Renal pelvis (tissue), 4 donors: ENCODE measurements around the gene YBX1. TPM values are rescaled to one million over a fixed set of nuclear protein-coding genes. Genes with fewer than 3 reads are reported as not detected.
"Not testable (repeated sequence)": the region's sequence is repeated elsewhere in the genome, so short reads cannot be mapped to it uniquely, and the experiment has no call there.

Experiments used
- DNase-seq: peaks from one replicate; pipeline ENCODE4 v3.0.0-alpha.2; 2013
- polyA plus RNA-seq, 3 donors: library from polyadenylated mRNA; unstranded; fragments of 120-200 nt; gene quantifications; one replicate each; pipeline ENCODE4 v1.2.1, GENCODE V29; 2013; ENCODE audit not compliant: insufficient read length in 3 of 3

Gene YBX1
- polyA plus RNA-seq, 3 donors, result 628 to 660 (median 641) TPM

DNA sequence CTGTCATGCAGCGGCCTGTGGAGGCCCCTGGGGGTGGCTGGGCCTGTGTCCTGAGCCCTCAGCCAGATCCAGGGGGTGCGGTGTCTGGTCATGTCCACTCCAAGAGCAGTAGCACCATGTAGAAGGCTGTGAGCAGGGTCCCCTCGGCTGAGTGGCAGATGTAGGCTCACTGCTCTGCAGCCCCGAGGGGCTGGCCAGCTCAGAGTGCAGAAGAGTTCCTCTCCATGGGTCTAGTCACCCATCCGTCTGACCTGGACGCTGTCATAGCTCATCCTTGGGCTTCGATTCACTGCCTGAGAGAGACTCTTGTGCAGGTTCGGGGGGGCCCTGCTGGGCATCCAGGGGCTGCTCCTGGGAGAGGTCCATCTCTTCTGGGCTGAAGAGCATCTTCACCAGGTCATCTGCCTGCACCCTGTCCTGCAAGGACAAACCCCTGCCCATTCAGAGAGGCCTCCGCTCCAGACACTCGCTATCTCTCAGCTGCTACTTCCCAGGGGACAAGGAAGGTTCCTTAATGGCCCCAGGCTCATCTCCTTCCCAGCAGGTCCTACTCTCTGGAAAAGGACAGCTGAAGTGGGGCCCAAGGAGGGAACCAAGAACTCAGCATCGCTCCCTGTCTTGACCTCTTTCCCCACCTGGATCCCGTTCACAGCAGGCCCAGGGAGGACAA, 64.4 kb downstream of the YBX1 start:
- no peak for DNase-seq

DNA sequence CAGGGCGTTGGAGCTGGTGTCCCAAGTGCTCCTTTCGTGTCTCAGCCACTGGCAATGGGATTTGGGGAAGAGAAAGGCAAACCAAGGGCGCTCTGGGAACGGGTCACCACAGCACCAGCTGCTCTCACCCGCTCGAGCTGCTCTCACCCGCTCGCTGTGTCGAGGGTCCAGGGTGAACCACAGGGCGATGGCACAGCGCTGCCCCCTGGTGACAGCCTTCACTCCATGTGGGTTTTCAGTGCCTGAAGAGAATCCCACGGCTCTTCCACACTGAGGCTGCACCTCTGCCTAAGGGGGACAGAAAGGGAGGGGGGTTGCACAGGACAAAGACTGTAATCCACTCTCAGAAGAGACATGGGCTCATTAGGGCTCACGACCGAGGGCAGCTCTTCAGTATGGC, 64.9 kb downstream of the YBX1 start:
- DNase-seq, result peak; percentile 54

DNA sequence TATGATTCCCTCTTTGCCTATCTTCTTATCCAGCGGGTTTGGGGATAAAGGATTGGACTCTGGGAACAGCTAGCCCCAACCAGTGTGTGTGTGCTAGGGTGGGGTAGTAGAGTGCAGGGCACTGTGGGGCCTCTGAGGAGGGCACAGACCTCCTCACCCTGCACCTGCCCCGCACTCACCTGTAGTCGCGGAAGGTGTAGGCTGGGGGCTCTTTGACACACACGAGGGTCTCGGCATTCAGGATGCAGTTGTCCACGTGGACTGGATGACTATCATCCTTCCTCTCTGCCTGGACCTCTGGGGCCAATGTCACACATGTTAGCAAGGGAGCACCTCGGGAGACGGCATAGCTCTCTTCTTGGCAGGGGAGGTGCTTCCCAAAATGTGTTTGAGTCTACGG, 65.8 kb downstream of the YBX1 start:
- DNase-seq, result no peak

DNA sequence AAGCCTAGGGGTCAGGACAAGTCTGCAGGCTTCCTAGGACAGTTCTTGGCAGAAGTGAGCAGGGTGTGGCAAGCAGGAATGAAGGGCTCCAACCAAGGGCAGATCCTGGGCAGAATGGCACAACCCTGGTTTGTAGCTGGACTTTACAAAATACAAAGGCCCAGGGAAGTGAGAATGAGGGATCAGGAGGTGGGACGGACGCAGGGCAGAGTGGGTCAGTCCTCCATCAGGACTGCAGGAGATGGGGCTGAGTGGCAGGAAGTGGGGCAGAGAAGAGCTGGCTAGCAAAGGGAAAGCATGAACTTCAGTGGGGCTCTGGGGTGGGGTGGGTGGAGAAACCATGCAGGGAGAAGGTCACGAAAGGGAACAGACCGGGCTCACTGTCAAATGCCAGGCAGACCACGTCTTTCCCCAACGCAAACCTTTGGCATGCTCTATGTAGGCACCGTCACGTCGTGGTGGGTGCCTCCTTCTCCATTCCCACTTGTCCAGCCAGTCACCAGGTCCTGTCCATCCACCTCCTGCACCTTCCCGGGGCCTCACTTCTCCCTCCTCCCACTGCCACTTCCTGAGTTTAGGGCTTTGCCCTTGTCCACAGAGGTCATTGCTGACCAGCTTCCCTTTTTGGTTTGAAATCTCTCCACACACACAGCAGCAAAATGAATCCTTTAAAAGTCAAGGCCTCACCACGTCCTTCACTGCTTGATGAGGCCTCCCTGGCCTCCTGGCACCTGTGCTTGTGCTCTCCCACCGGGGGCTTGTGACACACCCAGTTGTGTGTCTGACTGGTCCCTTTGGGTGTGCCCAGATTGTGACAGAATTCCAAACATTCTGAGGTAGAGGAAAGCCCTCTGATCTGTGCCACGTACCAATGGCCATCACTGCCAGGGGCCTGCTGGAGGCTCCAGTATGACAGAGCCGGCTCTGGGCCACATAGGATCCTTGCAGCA, 66.5 kb downstream of the YBX1 start:
- no peak for DNase-seq

DNA sequence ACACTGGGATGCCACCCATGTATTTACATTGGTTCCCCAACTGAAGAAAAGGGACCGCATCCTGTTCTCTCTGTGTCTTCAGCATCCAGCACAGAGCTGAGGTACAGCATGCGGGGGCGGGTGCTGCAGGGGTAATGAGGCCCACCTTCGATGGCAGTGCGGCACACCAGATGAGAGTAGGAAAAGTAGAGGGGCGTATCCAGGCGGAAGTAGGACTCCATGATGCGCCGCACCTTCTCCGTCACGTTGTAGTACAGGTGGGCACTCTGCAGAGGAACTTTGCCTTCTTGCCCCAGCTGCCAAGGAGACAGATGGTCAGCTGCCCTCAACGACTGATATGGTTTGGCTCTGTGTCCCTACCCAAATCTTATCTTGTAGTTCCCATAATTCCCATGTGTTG, 67.8 kb downstream of the YBX1 start:
- DNase-seq, result no peak

DNA sequence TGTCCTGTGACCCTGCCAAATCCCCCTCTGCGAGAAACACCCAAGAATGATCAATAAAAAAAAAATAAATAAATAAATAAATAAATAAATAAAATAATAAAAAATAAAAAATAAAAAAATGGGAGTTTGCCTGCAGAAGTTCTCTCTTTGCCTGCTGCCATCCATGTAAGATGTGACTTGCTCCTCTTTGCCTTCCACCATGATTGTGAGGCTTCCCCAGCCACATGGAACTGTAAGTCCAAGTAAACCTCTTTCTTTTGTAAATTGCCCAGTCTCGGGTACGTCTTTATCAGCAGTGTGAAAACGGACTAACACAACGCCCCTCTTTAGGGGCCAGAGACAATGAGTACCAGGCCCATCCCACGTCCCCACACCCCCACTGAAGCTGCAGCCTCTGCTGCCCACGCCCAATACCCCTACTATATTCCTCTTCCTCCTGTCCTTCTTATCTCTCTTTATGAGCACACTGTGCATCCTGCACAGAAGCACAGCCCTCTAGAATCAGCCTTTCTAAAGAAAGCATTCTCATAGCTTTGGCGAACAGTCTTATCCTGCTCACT, 69.4 kb downstream of the YBX1 start:
- not testable (repeated sequence) for DNase-seq

DNA sequence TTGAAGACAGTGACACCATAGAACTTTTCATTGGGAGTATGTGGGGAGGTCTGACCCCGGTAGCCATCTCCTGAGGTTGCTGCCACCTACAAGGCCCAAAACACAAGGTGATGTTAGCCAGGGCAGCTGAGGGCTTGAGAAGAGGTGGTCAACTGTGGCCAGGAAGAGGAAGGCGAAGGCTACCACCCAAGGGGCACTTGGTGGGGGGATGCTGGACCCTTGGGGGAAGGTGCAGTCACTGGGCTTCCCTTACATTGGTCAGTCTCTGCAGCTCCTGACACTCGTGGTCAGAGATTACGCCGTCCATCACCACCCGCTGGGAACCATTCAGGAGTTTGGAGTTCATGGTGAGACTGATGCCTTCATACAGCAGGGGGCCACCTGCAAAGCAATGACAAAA, 70.1 kb downstream of the YBX1 start:
- DNase-seq, result no peak

DNA sequence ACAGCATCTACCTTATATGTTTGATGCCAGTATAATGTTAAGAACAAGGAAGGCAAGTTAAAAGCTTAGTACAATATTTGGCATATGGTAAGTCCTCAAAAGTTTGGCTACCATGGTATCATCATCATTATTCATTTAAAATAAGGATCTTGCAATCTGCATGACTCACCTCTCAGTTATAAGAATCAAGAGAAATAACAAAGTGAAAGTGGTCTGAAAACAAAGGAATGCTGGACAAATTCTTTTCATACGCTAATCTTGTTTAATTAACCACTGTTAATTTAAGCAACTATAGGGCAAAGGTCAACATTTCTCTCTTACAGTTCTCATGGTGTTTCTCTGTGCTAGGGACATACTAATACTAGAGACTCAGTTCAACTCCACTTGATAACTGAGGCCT, 70.9 kb downstream of the YBX1 start:
- DNase-seq, result no peak

Other genes with a start within 250 kb of the YBX1 start
- 1 to 10 TPM; 4.6 to 6.4 (median 4.7) TPM for gene ZMYND12, start 226.4 kb upstream of the YBX1 start, polyA plus RNA-seq
- 10 to 100 TPM; 75.0 to 83.1 (median 79.8) TPM for gene PPCS, start 225.9 kb upstream of the YBX1 start, polyA plus RNA-seq
- 10 to 100 TPM; 15.1 to 27.0 (median 19.9) TPM for gene CCDC30, start 219.1 kb upstream of the YBX1 start, polyA plus RNA-seq
- 10 to 100 TPM; 56.6 to 59.5 (median 57.1) TPM for gene PPIH, start 24.0 kb upstream of the YBX1 start, polyA plus RNA-seq
- 100 to 1,000 TPM in 2 of 3 donors, 10 to 100 TPM in 1; 92.5 to 133 (median 119) TPM for gene CLDN19, start 57.8 kb downstream of the YBX1 start, polyA plus RNA-seq
- 10 to 100 TPM; 68.8 to 73.5 (median 69.0) TPM for gene P3H1, start 84.6 kb downstream of the YBX1 start, polyA plus RNA-seq
- gene C1orf50, start 84.8 kb downstream of the YBX1 start, polyA plus RNA-seq, result 10 to 100 TPM; 10.2 to 15.3 (median 12.5) TPM
- 1 to 10 TPM in 2 of 3 donors, under 1 TPM in 1; 0.75 to 1.2 (median 1.0) TPM for gene TMEM269, start 102.6 kb downstream of the YBX1 start, polyA plus RNA-seq
- 10 to 100 TPM; 19.5 to 26.1 (median 24.3) TPM for gene ERMAP, start 134.7 kb downstream of the YBX1 start, polyA plus RNA-seq
- 10 to 100 TPM; 64.1 to 68.3 (median 64.4) TPM for gene SVBP, start 135.0 kb downstream of the YBX1 start, polyA plus RNA-seq
- 10 to 100 TPM; 19.7 to 24.6 (median 21.7) TPM for gene ZNF691, start 164.2 kb downstream of the YBX1 start, polyA plus RNA-seq